Fibroblast of lung (primary cell): ENCODE results near the gene C14orf119. TPM values are rescaled to one million over a fixed set of nuclear protein-coding genes. Genes with fewer than 3 reads are reported as not detected.

Experiments
- DNase-seq, 2 donors: peaks; one replicate each; pipeline versions ENCODE4 v3.0.0 to v3.0.0-alpha.2; 2010; ENCODE audit warnings: low read depth in 2 of 2
- H2AFZ ChIP-seq: 2 replicates; pipeline ENCODE4 v1.5.1; 2012; ENCODE audit warnings: low read length, control low read depth, inconsistent platforms
- H3K27ac ChIP-seq: 2 replicates; pipeline ENCODE4 v1.5.1; 2011; ENCODE audit warnings: low read length, control low read depth; ENCODE audit not compliant: insufficient read depth
- H3K27me3 ChIP-seq: 2 replicates; pipeline ENCODE4 v1.5.1; 2011; ENCODE audit warnings: mild to moderate bottlenecking, low read length; ENCODE audit not compliant: control insufficient read depth, insufficient read depth
- H3K36me3 ChIP-seq: 2 replicates; pipeline ENCODE4 v1.5.1; 2011; ENCODE audit warnings: low read length; ENCODE audit not compliant: control insufficient read depth, insufficient read depth
- H3K4me1 ChIP-seq: 2 replicates; pipeline ENCODE4 v1.5.1; 2011; ENCODE audit warnings: low read length; ENCODE audit not compliant: control insufficient read depth, insufficient read depth; ENCODE audit errors: extremely low read depth
- H3K4me2 ChIP-seq: 2 replicates; pipeline ENCODE4 v1.5.1; 2011; ENCODE audit warnings: low read length, control low read depth; ENCODE audit not compliant: insufficient read depth; ENCODE audit errors: extremely low read depth
- H3K4me3 ChIP-seq, 4 experiments: fragments of 200-600 bp in 1 of 4; sonication (generic) in 1 of 4; replicated peaks in 1 of 4; 2 replicates each; pipeline ENCODE4 v1.5.1; 2011 to 2016; ENCODE audit warnings: low read length in 4 of 4, low read depth in 3 of 4, mild to moderate bottlenecking in 3 of 4, control low read depth in 2 of 4, inconsistent platforms in 1 of 4, mixed read lengths in 1 of 4; ENCODE audit not compliant: insufficient read depth in 1 of 4; ENCODE audit errors: control extremely low read depth in 1 of 4
- H3K79me2 ChIP-seq: 2 replicates; pipeline ENCODE4 v1.5.1; 2012; ENCODE audit warnings: mild to moderate bottlenecking, low read length, inconsistent platforms; ENCODE audit not compliant: control insufficient read depth, insufficient read depth
- H3K9ac ChIP-seq: 2 replicates; pipeline ENCODE4 v1.5.1; 2011; ENCODE audit warnings: mild to moderate bottlenecking, low read length, control low read depth; ENCODE audit not compliant: insufficient read depth
- H3K9me3 ChIP-seq: 2 replicates; pipeline ENCODE4 v1.5.1; 2012; ENCODE audit warnings: low read depth, low read length; ENCODE audit not compliant: control insufficient read depth, insufficient read depth
- H4K20me1 ChIP-seq: 2 replicates; pipeline ENCODE4 v1.5.1; 2011; ENCODE audit warnings: low read length; ENCODE audit not compliant: control insufficient read depth, insufficient read depth; ENCODE audit errors: extremely low read depth
- CTCF ChIP-seq, 2 donors: IDR thresholded peaks in 1 of 2; conservative IDR thresholded peaks in 1 of 2; 1 replicate in 1 of 2; 2 replicates in 1 of 2; pipeline ENCODE4 v1.5.1; 2011 to 2012; ENCODE audit warnings: low read length in 2 of 2, control low read depth in 1 of 2, inconsistent platforms in 1 of 2, low read depth in 1 of 2, mild to moderate bottlenecking in 1 of 2
- EZH2 ChIP-seq: IDR thresholded peaks from 2 replicates; pipeline ENCODE4 v1.5.1; 2012; ENCODE audit warnings: low read length, control low read depth, mild to moderate bottlenecking; ENCODE audit errors: missing control alignments
- polyA plus RNA-seq, 2 donors: library from polyadenylated mRNA; depleted of rRNA in 1 of 2; stranded (reverse) in 1 of 2; unstranded in 1 of 2; fragments of >200 nt; gene quantifications; 2 replicates each; pipeline ENCODE4 v1.2.1, GENCODE V29; 2011 to 2012; ENCODE audit warnings: missing spikeins in 1 of 2
- total RNA-seq: library from RNA; depleted of rRNA; stranded (reverse); fragments of >200 nt; gene quantifications from 2 replicates; pipeline ENCODE4 v1.2.1, GENCODE V29; 2014

C14orf119 gene
- total and polyA plus RNA-seq, 2 donors (not counting 1 experiment from before 2014, with no cell fraction given) = 55.0 to 115 TPM

- DNase-seq = peak in 1 of 2 donors; percentile 67
- H3K9ac ChIP-seq = no peak overlapping the region
- H3K4me3 ChIP-seq = no peak overlapping the region
These were observed 15.6 kb upstream of the C14orf119 start for GRCh38 chr14:23079716-23080115.

GRCh38 chr14:23080474-23080873, 14.8 kb upstream of the C14orf119 start:
- H3K79me2 ChIP-seq = peaks cover 7% of the 10 kb centered on the region
- no peaks in the 10 kb centered on the region for H3K9me3 ChIP-seq
- TF ChIP-seq CTCF (conservative IDR thresholded peaks at IDR 0.05 in 1 of 2, IDR thresholded peaks at IDR 0.05 in 1 of 2; ENCODE audit: low read depth in 1 of 2, low read length in 2 of 2) (no peak), EZH2 (no peak)
- H2AFZ ChIP-seq = no peak overlapping the region
- DNase-seq = no peak
- no peaks in the 10 kb centered on the region for H4K20me1 ChIP-seq
- no peaks in the 10 kb centered on the region for H3K27me3 ChIP-seq
- H3K9ac ChIP-seq = no peak overlapping the region
- no peak overlapping the region for H3K4me3 ChIP-seq
- H3K36me3 ChIP-seq = peaks cover 18% of the 10 kb centered on the region
- no peak overlapping the region for H3K4me2 ChIP-seq
- H3K27ac ChIP-seq = peak overlapping the region; percentile 2
- peaks cover 28% of the 10 kb centered on the region for H3K4me1 ChIP-seq

More at GRCh38 chr14:23079716-23080115, 15.6 kb upstream of the C14orf119 start:
- Histone ChIP-seq H3K79me2 (peaks cover 9% of the 10 kb centered on the region), H4K20me1 (no peaks in the 10 kb centered on the region), H3K27ac (peak overlapping the region; percentile 87), H3K9me3 (no peaks in the 10 kb centered on the region), H3K4me2 (no peak overlapping the region), H2AFZ (no peak overlapping the region), H3K36me3 (peaks cover 20% of the 10 kb centered on the region), H3K4me1 (peaks cover 28% of the 10 kb centered on the region), H3K27me3 (no peaks in the 10 kb centered on the region)
- no peak for TF ChIP-seq CTCF (conservative IDR thresholded peaks at IDR 0.05 in 1 of 2, IDR thresholded peaks at IDR 0.05 in 1 of 2; ENCODE audit: low read depth in 1 of 2, low read length in 2 of 2)
- TF ChIP-seq EZH2 = no peak

- Histone ChIP-seq H3K27ac (no peak overlapping the region), H3K9ac (no peak overlapping the region), H2AFZ (no peak overlapping the region), H3K36me3 (peaks cover 23% of the 10 kb centered on the region), H4K20me1 (peaks cover 1% of the 10 kb centered on the region), H3K4me2 (no peak overlapping the region), H3K79me2 (peaks cover 22% of the 10 kb centered on the region), H3K27me3 (no peaks in the 10 kb centered on the region), H3K9me3 (no peaks in the 10 kb centered on the region), H3K4me3 (no peak overlapping the region), H3K4me1 (peaks cover 2% of the 10 kb centered on the region)
- TF ChIP-seq CTCF (conservative IDR thresholded peaks at IDR 0.05 in 1 of 2, IDR thresholded peaks at IDR 0.05 in 1 of 2; ENCODE audit: low read depth in 1 of 2, low read length in 2 of 2) (no peak), EZH2 (no peak)
- no peak for DNase-seq
These were observed 9.8 kb upstream of the C14orf119 start for GRCh38 chr14:23085458-23085857.
